Measurements from ENCODE around the gene COL15A1.
"Not testable (repeated sequence)": the region's sequence is repeated elsewhere in the genome, so short reads cannot be mapped to it uniquely, and the experiment has no call there.

Gene COL15A1

DNA sequence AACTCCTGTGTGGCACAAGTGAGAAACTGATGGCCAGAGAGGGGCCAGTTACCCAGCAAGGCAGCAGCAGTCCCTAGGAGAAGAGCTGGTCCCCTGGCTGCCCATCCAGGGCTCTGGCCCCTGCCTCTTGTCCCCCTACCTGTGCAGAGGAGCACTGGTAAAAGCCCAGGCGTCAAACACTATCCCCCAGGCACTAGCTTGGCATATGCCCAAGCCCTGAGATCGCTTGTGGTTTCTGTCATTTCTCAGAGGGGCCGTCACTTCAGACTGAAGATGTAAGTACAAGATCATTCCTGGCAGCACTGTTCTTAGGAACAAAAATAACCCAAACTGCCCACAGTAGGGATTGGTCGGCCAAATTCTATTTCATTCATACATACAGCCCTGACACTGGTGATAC lies 53.9 kb downstream of the COL15A1 start:
- peaks cover 16% of the 10 kb centered on the region for H3K4me1 Mint-ChIP-seq (ENCODE audit: low read depth)
- H3K4me3 Mint-ChIP-seq: no peak overlapping the region
- H3K9me3 Mint-ChIP-seq (ENCODE audit: low read depth): no peaks in the 10 kb centered on the region
- H3K27ac Mint-ChIP-seq: no peak overlapping the region
- H3K27me3 Mint-ChIP-seq: no peaks in the 10 kb centered on the region
- H3K36me3 Mint-ChIP-seq: no peaks in the 10 kb centered on the region

DNA sequence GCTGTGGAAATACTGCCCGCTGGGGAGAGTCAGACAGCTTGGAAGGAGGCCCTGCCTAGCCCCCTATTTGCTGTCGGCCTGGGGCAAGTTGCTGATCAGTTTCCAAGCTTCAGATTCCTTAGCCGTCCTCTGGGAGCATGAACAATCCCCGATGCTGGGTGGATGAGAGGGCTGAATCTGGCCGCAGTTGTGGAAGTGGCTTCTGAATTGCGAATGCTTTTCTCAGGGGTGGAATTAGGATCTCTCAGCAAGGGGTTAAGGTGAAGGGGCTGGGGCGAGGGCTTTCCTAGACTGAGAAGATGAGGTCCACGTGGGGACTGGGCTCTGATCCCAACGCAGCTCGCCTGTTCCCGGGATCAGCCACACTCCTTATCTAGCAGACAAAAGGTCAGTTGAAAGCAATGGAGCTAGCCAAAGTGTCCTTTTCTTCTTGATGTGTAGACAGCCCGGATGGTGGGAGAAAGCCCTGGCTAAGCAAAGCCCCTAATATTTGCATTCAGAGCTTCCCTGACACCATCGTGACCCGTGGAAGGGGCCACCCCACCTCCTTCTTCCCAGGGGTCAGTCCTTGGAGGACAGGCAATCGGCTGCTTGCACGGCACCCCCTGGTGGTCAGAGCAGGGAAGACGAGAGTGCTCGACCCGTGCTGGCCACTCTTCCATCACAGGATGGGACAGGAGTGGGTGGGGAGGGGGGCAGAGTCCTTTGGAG lies 54.9 kb downstream of the COL15A1 start:
- H3K4me3 Mint-ChIP-seq: no peak overlapping the region
- H3K36me3 Mint-ChIP-seq: no peaks in the 10 kb centered on the region
- no peaks in the 10 kb centered on the region for H3K9me3 Mint-ChIP-seq (ENCODE audit: low read depth)
- H3K4me1 Mint-ChIP-seq (ENCODE audit: low read depth): peaks cover 14% of the 10 kb centered on the region
- no peaks in the 10 kb centered on the region for H3K27me3 Mint-ChIP-seq
- no peak overlapping the region for H3K27ac Mint-ChIP-seq

DNA sequence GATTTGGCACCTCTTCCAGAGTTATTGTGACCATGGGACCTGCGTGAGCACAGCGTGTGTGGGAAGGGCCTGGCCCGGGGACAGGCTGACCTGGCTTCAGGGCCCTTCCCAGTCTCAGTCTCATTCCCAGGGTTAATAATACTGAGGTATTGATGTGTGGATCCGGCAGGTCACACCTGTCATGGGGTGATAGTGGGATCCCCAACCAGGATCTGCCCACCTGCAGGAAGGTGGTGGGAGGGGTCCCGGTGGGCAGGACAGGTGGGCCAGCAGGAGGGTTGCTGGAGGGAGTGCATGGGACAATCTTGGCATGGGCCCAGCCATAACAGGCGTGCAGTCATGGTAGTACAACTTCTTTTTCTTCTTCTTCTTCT lies 55.4 kb downstream of the COL15A1 start:
- no peaks in the 10 kb centered on the region for H3K36me3 Mint-ChIP-seq
- H3K27ac Mint-ChIP-seq: no peak overlapping the region
- H3K9me3 Mint-ChIP-seq (ENCODE audit: low read depth): no peaks in the 10 kb centered on the region
- no peak overlapping the region for H3K4me3 Mint-ChIP-seq
- H3K4me1 Mint-ChIP-seq (ENCODE audit: low read depth): peaks cover 14% of the 10 kb centered on the region
- H3K27me3 Mint-ChIP-seq: no peaks in the 10 kb centered on the region

DNA sequence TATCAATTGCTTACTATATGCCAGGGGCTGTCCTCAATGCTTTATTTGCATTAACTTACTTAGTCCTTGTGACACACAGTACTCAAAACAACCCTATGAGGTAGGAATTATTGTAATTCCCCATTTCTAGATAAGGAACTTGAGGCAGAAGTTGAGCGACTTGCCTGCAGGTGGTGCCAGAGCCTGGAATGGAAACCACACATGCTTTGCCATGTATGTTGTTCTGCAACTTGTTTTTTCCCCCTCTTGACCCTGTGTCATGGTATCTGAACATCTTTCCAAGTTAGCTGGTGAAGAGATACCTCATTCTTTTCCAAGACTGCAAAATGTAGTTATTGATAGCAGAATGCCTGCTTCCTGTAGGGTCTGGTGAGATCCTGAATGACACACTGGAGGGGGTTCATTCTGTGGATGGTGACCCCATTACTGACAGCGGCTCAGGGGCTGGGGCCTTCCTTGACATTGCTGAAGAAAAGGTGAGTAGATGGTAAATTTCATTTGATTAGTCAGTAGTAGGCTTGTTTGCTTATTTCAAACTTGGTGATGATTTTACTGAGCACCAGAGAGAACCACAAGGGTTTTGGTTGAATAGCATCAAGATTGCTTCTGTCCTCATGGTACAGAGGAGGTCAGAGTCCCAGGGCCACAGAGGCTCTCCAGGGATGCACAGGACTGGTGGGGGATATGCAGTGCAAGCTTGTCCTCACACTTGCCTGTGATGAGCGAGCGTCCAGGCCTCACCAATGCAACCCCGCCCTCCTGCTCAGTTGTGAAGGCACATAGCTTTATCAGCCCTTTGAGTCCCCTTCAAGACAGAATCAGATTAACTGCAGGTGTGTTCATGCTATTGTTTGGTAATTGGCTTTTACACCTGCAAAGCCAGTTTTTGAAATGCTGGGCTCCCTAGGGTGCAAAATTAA lies 57.0 kb downstream of the COL15A1 start:
- Mint-ChIP-seq H3K36me3 (no peaks in the 10 kb centered on the region), H3K27ac (no peak overlapping the region), H3K27me3 (no peaks in the 10 kb centered on the region), H3K4me3 (no peak overlapping the region), H3K9me3 (ENCODE audit: low read depth) (no peaks in the 10 kb centered on the region), H3K4me1 (ENCODE audit: low read depth) (peaks cover 14% of the 10 kb centered on the region)

DNA sequence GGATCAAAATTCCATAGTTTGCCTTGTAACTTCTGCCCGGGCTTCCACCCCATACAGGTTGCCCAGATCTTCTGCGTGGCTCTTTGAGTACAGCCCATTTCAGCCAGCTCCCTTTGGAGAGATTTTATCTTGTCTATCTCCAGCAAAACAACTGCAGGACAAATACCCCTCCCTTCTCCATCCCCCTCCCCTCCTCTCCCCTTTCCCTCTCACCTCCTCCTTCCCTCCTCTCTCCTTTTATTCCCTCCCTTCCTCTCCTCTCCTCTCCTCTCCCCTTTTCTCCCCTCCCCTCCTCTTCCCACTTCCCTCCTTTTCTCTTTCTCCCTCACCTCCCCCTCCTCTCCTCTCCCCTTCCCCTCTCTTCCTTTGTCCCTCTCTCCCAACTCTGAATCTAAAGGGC lies 58.2 kb downstream of the COL15A1 start:
- Mint-ChIP-seq H3K27me3 (peaks cover 1% of the 10 kb centered on the region), H3K4me3 (no peak overlapping the region), H3K27ac (no peak overlapping the region), H3K4me1 (ENCODE audit: low read depth) (peaks cover 14% of the 10 kb centered on the region), H3K36me3 (no peaks in the 10 kb centered on the region), H3K9me3 (ENCODE audit: low read depth) (no peaks in the 10 kb centered on the region)

DNA sequence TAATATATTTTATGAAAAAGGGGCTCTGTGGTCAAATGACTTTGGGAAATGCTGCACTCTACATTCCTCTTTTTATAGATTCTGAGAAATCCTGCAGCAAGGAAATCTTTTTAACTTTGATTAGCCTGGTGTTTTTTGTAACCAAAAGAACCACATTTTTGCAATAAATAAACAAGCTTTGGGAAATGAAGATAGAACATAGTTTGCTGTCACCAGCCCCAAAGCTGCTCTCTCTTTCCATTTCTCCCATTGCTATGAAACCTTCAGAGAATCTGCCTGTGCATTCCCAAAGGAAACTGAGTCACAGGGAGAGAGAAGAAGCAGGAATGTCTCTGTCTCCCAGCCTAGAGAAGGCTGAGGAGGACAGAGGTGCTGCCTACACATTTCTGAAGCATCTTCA lies 59.0 kb downstream of the COL15A1 start:
- Mint-ChIP-seq H3K27ac (no peak overlapping the region), H3K4me3 (no peak overlapping the region), H3K4me1 (ENCODE audit: low read depth) (peaks cover 14% of the 10 kb centered on the region)

DNA sequence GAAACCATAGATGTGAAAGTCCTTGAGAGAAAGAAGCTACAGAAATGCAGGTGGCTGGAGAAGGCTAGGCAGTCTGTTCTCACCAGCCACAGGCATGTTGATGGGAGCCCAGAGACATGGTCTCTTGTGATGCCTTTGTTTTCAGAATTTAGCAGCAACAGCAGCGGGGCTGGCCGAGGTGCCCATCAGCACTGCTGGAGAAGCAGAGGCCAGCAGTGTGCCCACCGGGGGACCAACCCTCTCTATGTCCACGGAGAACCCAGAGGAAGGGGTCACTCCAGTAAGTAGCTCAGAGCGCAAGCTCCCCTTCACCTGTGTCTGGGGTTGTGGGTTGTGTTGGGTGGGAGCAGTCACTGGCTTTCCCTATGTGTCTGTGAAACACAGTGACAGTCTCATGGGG lies 59.6 kb downstream of the COL15A1 start:
- no peaks in the 10 kb centered on the region for H3K36me3 Mint-ChIP-seq
- no peak overlapping the region for H3K27ac Mint-ChIP-seq
- H3K27me3 Mint-ChIP-seq: peaks cover 1% of the 10 kb centered on the region
- H3K4me1 Mint-ChIP-seq (ENCODE audit: low read depth): peaks cover 14% of the 10 kb centered on the region
- H3K9me3 Mint-ChIP-seq (ENCODE audit: low read depth): no peaks in the 10 kb centered on the region
- H3K4me3 Mint-ChIP-seq: no peak overlapping the region

More for the DNA sequence above, 59.0 kb downstream of the COL15A1 start:
- no peaks in the 10 kb centered on the region for H3K9me3 Mint-ChIP-seq (ENCODE audit: low read depth)
- H3K27me3 Mint-ChIP-seq: peaks cover 1% of the 10 kb centered on the region
- H3K36me3 Mint-ChIP-seq: no peaks in the 10 kb centered on the region

DNA sequence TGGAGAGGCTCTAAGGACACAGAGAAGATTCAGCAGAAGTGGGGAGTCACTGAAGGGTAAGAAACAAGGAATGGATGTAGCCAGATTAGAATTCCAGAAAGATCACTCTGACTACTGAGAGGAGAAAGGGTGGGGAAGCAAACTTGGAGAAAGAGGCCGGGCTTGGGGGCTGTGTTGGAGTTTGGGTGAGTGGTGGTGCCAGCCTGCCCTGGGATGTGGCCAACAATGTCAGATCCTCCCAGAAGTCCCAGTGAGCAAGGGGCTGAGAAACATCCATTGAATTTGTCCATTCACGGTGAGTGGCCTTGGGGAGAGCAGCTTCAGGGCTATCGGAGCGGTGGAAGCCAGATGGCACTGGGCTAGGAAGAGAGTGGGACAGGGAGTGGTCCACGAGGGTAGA lies 60.4 kb downstream of the COL15A1 start:
- H3K27me3 Mint-ChIP-seq: peaks cover 1% of the 10 kb centered on the region
- no peak overlapping the region for H3K27ac Mint-ChIP-seq
- no peaks in the 10 kb centered on the region for H3K9me3 Mint-ChIP-seq (ENCODE audit: low read depth)
- H3K4me3 Mint-ChIP-seq: no peak overlapping the region
- no peaks in the 10 kb centered on the region for H3K36me3 Mint-ChIP-seq
- H3K4me1 Mint-ChIP-seq (ENCODE audit: low read depth): peaks cover 14% of the 10 kb centered on the region

DNA sequence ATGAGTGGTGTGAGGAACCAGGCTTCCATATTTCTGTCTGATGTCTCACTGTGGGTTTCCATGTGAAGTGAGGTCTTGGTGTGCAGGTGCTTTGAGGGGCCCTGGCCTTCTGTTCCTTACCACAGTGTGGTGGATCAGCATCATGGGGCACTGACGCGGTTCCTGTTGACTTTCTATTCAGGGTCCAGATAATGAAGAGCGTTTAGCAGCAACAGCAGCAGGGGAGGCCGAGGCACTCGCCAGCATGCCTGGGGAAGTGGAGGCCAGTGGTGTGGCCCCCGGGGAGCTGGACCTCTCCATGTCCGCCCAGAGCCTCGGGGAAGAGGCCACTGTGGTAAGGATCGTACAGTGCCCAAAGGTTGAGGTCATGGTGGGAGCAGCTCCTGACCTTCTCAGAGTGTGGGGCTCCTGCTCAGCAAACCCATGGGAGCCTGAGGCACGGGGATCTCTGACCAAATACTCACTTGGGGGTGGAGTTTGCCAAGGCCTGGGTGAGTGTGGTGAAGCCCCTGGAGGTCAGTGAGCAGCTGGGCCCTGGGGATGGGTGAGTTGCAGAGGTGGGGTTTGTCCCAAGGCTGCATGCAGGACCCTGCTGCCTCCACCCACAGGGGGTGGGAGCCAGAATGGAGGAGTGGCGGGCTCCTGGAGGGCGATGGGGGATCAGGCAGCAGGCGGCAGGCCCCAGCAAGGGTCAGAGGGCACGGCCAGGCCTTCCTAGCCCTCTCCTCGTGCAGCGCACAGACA lies 61.2 kb downstream of the COL15A1 start:
- H3K36me3 Mint-ChIP-seq: no peaks in the 10 kb centered on the region
- H3K4me3 Mint-ChIP-seq: no peak overlapping the region
- H3K27me3 Mint-ChIP-seq: peaks cover 1% of the 10 kb centered on the region
- peaks cover 14% of the 10 kb centered on the region for H3K4me1 Mint-ChIP-seq (ENCODE audit: low read depth)
- no peak overlapping the region for H3K27ac Mint-ChIP-seq
- H3K9me3 Mint-ChIP-seq (ENCODE audit: low read depth): peaks cover under 1% of the 10 kb centered on the region

DNA sequence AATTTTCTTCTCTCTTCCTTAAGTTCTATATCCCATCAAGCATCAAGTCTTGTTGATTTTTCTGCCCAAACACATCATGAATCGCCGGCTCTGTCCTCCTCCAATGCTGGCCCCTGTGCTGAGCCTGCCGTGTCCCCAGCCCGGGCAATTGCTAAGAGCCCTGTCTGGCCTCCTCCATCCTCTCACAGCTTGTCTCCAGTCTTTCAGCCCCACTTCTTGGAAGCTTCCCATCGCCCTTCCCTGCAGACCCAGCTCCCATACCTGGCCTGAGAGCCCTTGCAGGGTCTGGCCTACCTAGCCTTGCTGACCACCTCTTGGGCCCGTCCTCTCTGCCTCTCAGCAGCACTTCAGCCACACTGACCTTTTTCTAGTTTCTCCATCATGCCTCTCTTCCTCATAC lies 61.9 kb downstream of the COL15A1 start:
- H3K36me3 Mint-ChIP-seq: no peaks in the 10 kb centered on the region
- peaks cover 10% of the 10 kb centered on the region for H3K4me1 Mint-ChIP-seq (ENCODE audit: low read depth)
- H3K9me3 Mint-ChIP-seq (ENCODE audit: low read depth): peaks cover 5% of the 10 kb centered on the region
- no peak overlapping the region for H3K4me3 Mint-ChIP-seq
- H3K27ac Mint-ChIP-seq: no peak overlapping the region
- peaks cover 1% of the 10 kb centered on the region for H3K27me3 Mint-ChIP-seq

DNA sequence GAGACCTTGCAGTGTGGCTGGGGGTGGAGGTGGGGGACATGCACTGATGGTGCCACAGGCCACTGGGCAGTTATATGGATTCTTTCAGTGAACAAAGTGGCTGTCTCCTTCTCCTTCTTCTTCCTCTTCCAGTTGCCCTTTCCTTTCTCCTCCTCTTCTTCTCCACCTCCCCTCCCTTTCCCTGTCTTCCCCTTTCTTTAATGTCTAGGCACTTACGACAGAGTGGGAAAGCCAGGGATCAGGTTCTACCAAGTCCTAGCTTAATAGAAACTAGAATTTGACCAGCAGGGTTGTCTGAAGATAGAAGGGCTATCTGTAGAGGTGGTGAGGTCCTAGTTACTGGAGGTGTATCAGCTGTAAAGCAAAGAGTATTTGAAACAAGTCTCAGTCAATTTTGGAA lies 62.8 kb downstream of the COL15A1 start:
- no peak overlapping the region for H3K4me3 Mint-ChIP-seq
- peaks cover 1% of the 10 kb centered on the region for H3K27me3 Mint-ChIP-seq
- H3K9me3 Mint-ChIP-seq (ENCODE audit: low read depth): peaks cover 8% of the 10 kb centered on the region
- H3K27ac Mint-ChIP-seq: no peak overlapping the region
- H3K4me1 Mint-ChIP-seq (ENCODE audit: low read depth): peaks cover 2% of the 10 kb centered on the region
- no peaks in the 10 kb centered on the region for H3K36me3 Mint-ChIP-seq

DNA sequence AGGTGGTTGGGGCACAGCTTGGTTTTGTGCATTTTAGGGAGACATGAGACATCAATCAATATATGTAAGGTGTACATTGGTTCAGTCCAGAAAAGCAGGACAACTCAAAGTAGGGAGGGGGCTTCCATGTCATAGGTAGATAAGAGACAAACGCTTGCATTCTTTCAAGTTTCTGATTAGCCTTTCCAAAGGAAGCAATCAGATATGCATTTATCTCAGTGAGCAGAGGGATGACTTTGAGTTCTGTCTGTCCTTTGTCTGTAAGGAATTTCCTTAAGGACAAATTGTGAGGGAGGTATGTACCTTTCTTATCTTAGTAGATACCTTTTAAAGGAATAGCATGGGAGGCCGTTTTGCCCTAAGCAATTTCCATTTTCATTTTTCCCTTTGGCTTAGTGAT lies 63.3 kb downstream of the COL15A1 start:
- Mint-ChIP-seq H3K36me3 (no peaks in the 10 kb centered on the region), H3K27ac (no peak overlapping the region), H3K9me3 (ENCODE audit: low read depth) (peaks cover 8% of the 10 kb centered on the region), H3K27me3 (peaks cover 1% of the 10 kb centered on the region), H3K4me1 (ENCODE audit: low read depth) (no peaks in the 10 kb centered on the region), H3K4me3 (no peak overlapping the region)

DNA sequence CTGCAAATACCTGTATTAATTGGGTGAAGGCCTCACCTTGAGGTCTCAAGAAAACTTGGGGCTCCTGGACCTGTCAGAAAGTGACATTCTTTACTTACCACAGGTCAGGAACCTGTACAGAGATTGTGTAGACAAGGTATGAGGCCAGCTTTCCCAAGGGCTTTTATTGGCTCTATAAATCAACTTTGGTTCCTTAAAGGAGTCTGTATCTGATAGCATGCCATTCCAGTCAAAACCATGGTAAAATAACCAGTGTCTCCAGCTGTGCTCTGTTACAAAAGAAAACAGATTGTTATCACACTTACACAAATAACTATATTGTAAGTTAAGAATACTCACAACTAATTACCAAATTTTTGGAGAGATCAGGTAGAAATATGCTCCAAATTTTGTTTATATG lies 64.5 kb downstream of the COL15A1 start:
- Mint-ChIP-seq H3K4me1 (ENCODE audit: low read depth) (peaks cover 6% of the 10 kb centered on the region), H3K4me3 (no peak overlapping the region)

DNA sequence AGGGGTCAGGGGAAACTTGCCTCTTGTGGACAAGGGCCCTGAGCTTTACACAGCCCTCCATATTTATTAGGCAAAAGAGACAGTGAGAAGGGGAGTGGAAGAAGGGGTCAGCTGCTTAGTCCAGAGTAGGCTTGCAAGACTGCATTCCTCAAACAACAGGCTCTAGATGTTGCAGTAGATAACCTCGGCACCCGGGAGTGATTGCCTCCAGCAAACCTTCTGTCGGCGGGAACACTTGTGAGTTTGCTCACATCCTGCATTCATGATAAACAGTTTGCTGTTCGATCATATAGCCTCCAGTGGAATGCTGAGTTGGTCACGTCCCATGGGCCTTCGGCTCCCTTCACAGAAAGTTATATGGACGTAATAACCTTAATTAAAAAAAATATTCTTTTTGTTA lies 66.7 kb downstream of the COL15A1 start:
- H3K9me3 Mint-ChIP-seq (ENCODE audit: low read depth); H3K27me3 Mint-ChIP-seq; H3K36me3 Mint-ChIP-seq; H3K4me3 Mint-ChIP-seq; H3K27ac Mint-ChIP-seq: not testable (repeated sequence)
- peaks cover 23% of the 10 kb centered on the region for H3K4me1 Mint-ChIP-seq (ENCODE audit: low read depth)

More for the DNA sequence above, 64.5 kb downstream of the COL15A1 start:
- peaks cover 1% of the 10 kb centered on the region for H3K27me3 Mint-ChIP-seq
- no peaks in the 10 kb centered on the region for H3K36me3 Mint-ChIP-seq
- no peak overlapping the region for H3K27ac Mint-ChIP-seq
- H3K9me3 Mint-ChIP-seq (ENCODE audit: low read depth): peaks cover 8% of the 10 kb centered on the region

DNA sequence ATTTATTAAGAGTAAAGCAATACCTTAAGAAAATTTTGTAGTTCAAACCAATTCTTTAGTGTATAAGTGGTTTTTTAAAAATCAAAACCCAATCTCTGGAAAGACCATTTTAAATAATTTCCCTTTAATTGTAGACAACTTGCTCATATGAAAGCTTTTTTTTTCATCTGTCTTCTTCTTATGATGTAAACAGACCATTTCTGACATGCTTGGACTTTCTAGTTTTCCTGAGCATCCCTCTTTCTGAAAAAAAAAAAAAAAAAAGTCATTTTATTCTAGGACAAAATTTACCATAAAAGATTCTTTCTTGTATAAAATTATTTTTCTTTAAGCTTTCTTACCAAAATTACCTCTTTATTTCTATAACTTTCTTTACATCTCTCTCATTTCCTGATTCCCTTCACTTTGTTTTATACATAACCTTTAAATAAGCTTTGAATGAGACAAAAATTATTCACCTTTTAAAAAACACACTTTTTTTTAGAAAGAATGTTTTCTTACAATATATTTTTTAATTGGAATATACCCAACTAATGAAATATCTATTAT lies 67.5 kb downstream of the COL15A1 start:
- Mint-ChIP-seq H3K9me3 (ENCODE audit: low read depth) (peaks cover 8% of the 10 kb centered on the region), H3K4me3 (no peak overlapping the region), H3K27ac (no peak overlapping the region), H3K4me1 (ENCODE audit: low read depth) (peaks cover 23% of the 10 kb centered on the region), H3K27me3 (peaks cover 1% of the 10 kb centered on the region), H3K36me3 (no peaks in the 10 kb centered on the region)

Measured in activated naive CD8-positive, alpha-beta T cell (primary cell).